ENCODE results near the gene BABAM1. TPM values are rescaled to one million over a fixed set of nuclear protein-coding genes. Genes with fewer than 3 reads are reported as not detected.

The BABAM1 gene
- total and polyA plus RNA-seq, 10 of the 15 experiments (the other 5 are each of a cell fraction or from before 2014, with no cell fraction given), result 11.9 to 154 (median 103) TPM

GRCh38 chr19:17312189-17313113 lies 45.2 kb downstream of the BABAM1 start:
- RAD21 ChIA-PET (ENCODE audit: unreplicated experiment), result no interaction called here
- Histone ChIP-seq H3K27me3 (replicated peaks in 1 of 2; ENCODE audit: control insufficient read depth in 2 of 2, insufficient read depth in 2 of 2, low read length in 1 of 2) (no peaks in the 10 kb centered on the region), H3K79me2 (ENCODE audit: control insufficient read depth, insufficient read depth, low read length) (peaks cover 28% of the 10 kb centered on the region), H3K4me3 (no peak overlapping the region), H3K9ac (ENCODE audit: control insufficient read depth, insufficient read depth, low read length) (no peak overlapping the region), H2AFZ (ENCODE audit: control insufficient read depth, low read depth, low read length) (no peak overlapping the region), H4K20me1 (ENCODE audit: control insufficient read depth, insufficient read depth) (peaks cover 3% of the 10 kb centered on the region; the same call in 1 of the 2 replicates), H3K27ac (ENCODE audit: control insufficient read depth, insufficient read depth) (no peak overlapping the region), H3K4me2 (ENCODE audit: control insufficient read depth, insufficient read depth) (no peak overlapping the region), H3K9me3 (replicated peaks; ENCODE audit: control insufficient read depth, insufficient read depth, low read length) (no peaks in the 10 kb centered on the region), H3K36me3 (ENCODE audit: control insufficient read depth in 2 of 2, insufficient read depth in 2 of 2, low read length in 1 of 2) (peaks cover 8 to 13% of the 10 kb centered on the region in 2 experiments; a peak in 3 of 4 replicates), H3K4me1 (ENCODE audit: control insufficient read depth, insufficient read depth, low read length) (peaks cover 15% of the 10 kb centered on the region)
- 90% methylated on average over 20 of the region's 20 CpGs for WGBS (ENCODE audit: insufficient coverage, insufficient replicate concordance, low lambda C conversion rate, missing lambda C conversion rate)
- CTCF ChIA-PET, result interaction anchor here (0.5 kb wide), 1 partner anchor 403 kb away, joined by 3 read pairs; no protein-coding TSS in a partner anchor
- BruUV-seq (replicated peaks), result no TSS peak
- intact Hi-C loops (cut with micrococcal nuclease; ENCODE audit: unreplicated experiment) (no loop called here), in situ Hi-C loops (cut with MboI) (no loop called here)
- DNase-seq (ENCODE audit: low read depth, low spot score) (no peak), FAIRE-seq (no peak), ATAC-seq (no peak)
- POLR2A ChIA-PET, result no interaction called here
- SMC1A ChIA-PET (ENCODE audit: uncharacterized antibody, unreplicated experiment), result no interaction called here
- TF ChIP-seq NFXL1 (IDR thresholded peaks at IDR 0.05; ENCODE audit: borderline replicate concordance), result no peak
- no peak for TF ChIP-seq TBL1XR1 (IDR thresholded peaks at IDR 0.05; ENCODE audit: low read depth, low read length)
- no peak for TF ChIP-seq NFYB (IDR thresholded peaks at IDR 0.05; ENCODE audit: insufficient read depth, low read depth, low read length)
- no peak for TF ChIP-seq SPI1 (IDR thresholded peaks at IDR 0.05; ENCODE audit: borderline replicate concordance, insufficient read depth, low read depth, low read length)
- TF ChIP-seq EGR1 (IDR thresholded peaks at IDR 0.05; ENCODE audit: borderline replicate concordance in 1 of 2, low read depth in 2 of 2, low read length in 2 of 2), result no peak
- TF ChIP-seq DPF2 (IDR thresholded peaks at IDR 0.05), result no peak
- no peak for TF ChIP-seq E2F8 (IDR thresholded peaks at IDR 0.05; ENCODE audit: low read depth, partially characterized antibody)
- TF ChIP-seq MYB (IDR thresholded peaks at IDR 0.05; ENCODE audit: borderline replicate concordance, low read depth, low read length), result no peak

All from GM12878 (cell line).